ENCODE data around the gene TFEB. TPM values are rescaled to one million over a fixed set of nuclear protein-coding genes. Genes with fewer than 3 reads are reported as not detected.

TFEB gene
- total RNA-seq, 4 donors from 2014 or later, result 19.0 to 23.3 (median 21.6) TPM

GRCh38 chr6:41674231-41675000, 61.0 kb downstream of the TFEB start:
- WGBS, result 85% methylated on average over 7 of the region's 7 CpGs
- DNase-seq (ENCODE audit: low spot score in 2 of 2), result no peak
- Histone ChIP-seq H3K36me3 (no peaks in the 10 kb centered on the region), H3K9me3 (no peaks in the 10 kb centered on the region), H3K4me3 (no peak overlapping the region), H3K27me3 (no peaks in the 10 kb centered on the region), H3K27ac (no peak overlapping the region), H3K4me1 (no peaks in the 10 kb centered on the region)
- TF ChIP-seq, protein P1, sequence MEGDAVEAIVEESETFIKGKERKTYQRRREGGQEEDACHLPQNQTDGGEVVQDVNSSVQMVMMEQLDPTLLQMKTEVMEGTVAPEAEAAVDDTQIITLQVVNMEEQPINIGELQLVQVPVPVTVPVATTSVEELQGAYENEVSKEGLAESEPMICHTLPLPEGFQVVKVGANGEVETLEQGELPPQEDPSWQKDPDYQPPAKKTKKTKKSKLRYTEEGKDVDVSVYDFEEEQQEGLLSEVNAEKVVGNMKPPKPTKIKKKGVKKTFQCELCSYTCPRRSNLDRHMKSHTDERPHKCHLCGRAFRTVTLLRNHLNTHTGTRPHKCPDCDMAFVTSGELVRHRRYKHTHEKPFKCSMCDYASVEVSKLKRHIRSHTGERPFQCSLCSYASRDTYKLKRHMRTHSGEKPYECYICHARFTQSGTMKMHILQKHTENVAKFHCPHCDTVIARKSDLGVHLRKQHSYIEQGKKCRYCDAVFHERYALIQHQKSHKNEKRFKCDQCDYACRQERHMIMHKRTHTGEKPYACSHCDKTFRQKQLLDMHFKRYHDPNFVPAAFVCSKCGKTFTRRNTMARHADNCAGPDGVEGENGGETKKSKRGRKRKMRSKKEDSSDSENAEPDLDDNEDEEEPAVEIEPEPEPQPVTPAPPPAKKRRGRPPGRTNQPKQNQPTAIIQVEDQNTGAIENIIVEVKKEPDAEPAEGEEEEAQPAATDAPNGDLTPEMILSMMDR (IDR thresholded peaks at IDR 0.05), result no peak

DNA sequence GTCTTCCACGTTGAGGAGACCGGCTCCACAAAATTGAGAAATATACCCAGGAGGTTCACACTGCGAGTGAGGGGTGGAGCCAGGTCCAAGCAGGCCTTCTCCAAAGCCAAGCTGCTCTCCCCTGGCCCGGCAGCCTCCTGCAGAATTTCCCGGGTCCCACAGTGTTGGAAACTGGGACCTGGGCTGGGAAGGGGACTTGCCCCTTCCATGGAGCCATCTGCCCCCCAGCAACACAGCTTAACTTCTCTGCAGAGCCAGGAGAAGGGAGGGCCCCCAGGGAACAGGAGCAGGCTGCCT, 61.8 kb downstream of the TFEB start:
- 78% methylated on average over 5 of the region's 5 CpGs for WGBS
- Histone ChIP-seq H3K9me3 (no peaks in the 10 kb centered on the region), H3K27me3 (no peaks in the 10 kb centered on the region), H3K4me3 (no peak overlapping the region), H3K27ac (no peak overlapping the region), H3K36me3 (no peaks in the 10 kb centered on the region), H3K4me1 (no peaks in the 10 kb centered on the region)
- DNase-seq (ENCODE audit: low spot score in 2 of 2), result no peak
- no peak for TF ChIP-seq POLR2A (IDR thresholded peaks at IDR 0.05)
- TF ChIP-seq EP300 (IDR thresholded peaks at IDR 0.05), result no peak

DNA sequence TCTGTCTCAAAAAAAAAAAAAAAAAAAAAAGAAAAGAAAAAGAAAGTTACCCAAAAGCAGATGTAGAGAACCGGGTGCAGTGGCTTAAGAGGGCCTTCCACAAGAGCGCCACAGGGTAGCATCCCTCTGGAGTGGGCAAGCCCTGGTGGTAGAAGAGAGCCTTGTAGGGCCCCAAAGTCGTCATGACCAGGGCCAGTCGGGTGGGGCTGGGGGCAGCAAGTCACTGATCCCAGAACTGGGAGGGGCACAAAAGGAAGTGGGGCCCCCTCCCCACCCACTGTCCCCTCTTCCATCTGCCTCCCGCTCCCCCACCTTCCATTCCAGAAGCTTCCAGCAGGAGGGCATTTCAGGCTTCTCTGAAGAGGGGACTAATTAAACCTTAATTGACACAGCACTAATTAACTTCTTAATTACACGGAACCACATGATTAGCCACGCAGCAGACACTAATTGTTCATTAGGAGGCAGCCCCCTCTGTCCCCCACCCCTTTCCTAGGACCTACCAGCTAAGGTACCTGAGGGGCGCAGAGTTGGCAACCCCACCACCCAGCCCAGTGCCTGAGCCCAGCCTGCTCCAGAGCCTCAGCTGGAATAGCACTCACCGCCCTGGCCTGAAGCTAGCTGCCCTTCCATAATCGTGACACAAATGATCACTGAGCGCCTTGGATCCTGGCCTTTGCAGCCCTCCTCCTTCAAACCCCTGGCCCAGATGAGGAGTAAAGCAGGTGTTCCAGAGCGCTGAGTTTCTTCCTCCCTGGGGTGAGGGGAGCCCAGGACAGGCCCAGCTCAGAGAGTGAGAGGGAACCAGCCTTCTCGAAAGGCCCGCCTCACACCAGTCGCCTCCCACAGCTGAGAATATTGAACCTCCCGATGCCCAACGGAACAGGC, 62.3 kb downstream of the TFEB start:
- no peak for DNase-seq (ENCODE audit: low spot score in 2 of 2)
- H3K4me1 ChIP-seq, result no peaks in the 10 kb centered on the region
- WGBS, result 88% methylated on average over 17 of the region's 17 CpGs
- H3K4me3 ChIP-seq, result no peak overlapping the region
- no peaks in the 10 kb centered on the region for H3K9me3 ChIP-seq
- no peaks in the 10 kb centered on the region for H3K27me3 ChIP-seq
- H3K27ac ChIP-seq, result no peak overlapping the region
- no peak for TF ChIP-seq EP300 (IDR thresholded peaks at IDR 0.05)
- TF ChIP-seq POLR2A (IDR thresholded peaks at IDR 0.05), result no peak
- TF ChIP-seq, protein P1 (IDR thresholded peaks at IDR 0.05), result no peak
- no peak for TF ChIP-seq POLR2AphosphoS5 (IDR thresholded peaks at IDR 0.05)
- no peaks in the 10 kb centered on the region for H3K36me3 ChIP-seq

DNA sequence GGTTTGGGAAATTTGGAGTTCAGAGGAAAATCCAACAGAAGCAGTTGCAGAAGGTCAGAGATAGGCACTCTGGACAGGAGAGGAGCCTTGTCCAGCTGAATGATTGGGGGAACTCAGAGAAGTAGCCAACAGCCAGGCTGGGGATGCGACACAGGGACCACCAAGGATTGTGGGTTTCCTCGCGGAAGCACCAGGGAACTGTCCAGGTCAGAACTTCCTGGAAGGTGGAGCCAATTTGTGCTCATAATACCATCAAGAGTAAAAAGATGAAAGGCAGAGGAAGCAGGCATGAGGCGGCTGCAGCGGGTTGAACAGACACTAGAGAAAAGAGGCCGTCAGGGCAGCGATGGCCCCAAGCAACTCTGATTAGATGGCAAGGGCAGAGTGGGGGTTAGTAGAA, 63.4 kb downstream of the TFEB start:
- no peak overlapping the region for H3K27ac ChIP-seq
- WGBS, result 86% methylated on average over 7 of the region's 7 CpGs
- peaks cover 1% of the 10 kb centered on the region for H3K27me3 ChIP-seq
- DNase-seq (ENCODE audit: low spot score in 2 of 2), result no peak
- TF ChIP-seq EP300 (IDR thresholded peaks at IDR 0.05) (no peak), POLR2AphosphoS5 (IDR thresholded peaks at IDR 0.05) (no peak), POLR2A (IDR thresholded peaks at IDR 0.05) (no peak)
- TF ChIP-seq, protein P1 (IDR thresholded peaks at IDR 0.05), result no peak
- H3K9me3 ChIP-seq, result no peaks in the 10 kb centered on the region
- H3K36me3 ChIP-seq, result no peaks in the 10 kb centered on the region
- H3K4me3 ChIP-seq, result no peak overlapping the region
- no peaks in the 10 kb centered on the region for H3K4me1 ChIP-seq

DNA sequence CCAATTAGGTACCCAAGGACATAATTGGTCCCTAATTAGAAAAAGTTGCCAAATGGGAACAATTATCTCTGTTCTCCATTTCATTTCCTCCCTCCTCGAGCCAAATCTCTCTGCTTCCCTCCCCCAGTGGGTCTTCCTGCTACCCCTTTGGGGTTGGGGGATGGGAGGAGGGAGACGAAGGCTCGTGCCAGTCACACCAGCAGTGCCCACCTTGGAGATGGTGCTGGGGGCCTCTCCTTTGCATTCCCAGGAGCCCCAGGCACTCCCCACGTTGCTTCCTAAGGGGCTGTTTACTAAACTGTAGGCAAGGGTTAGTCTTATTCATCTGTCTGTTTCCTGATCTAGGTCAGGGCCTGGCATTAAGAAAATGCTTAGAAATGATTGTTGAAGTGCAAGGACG, 64.0 kb downstream of the TFEB start:
- H3K4me1 ChIP-seq, result no peaks in the 10 kb centered on the region
- 55% methylated on average over 5 of the region's 5 CpGs for WGBS
- no peak for DNase-seq (ENCODE audit: low spot score in 2 of 2)
- H3K36me3 ChIP-seq, result no peaks in the 10 kb centered on the region
- TF ChIP-seq POLR2AphosphoS5 (IDR thresholded peaks at IDR 0.05) (no peak), POLR2A (IDR thresholded peaks at IDR 0.05) (no peak), EP300 (IDR thresholded peaks at IDR 0.05) (no peak)
- TF ChIP-seq, protein P1 (IDR thresholded peaks at IDR 0.05), result no peak
- H3K27ac ChIP-seq, result no peak overlapping the region
- H3K27me3 ChIP-seq, result peaks cover 3% of the 10 kb centered on the region
- no peaks in the 10 kb centered on the region for H3K9me3 ChIP-seq
- H3K4me3 ChIP-seq, result no peak overlapping the region
